LNCAP (cell line): ENCODE results near the gene CDKAL1.

Experiments
- TF ChIP-seq, protein P1 (sequence below): fragments of 450-650 bp; IDR thresholded peaks from 2 replicates; pipeline ENCODE4 v1.5.1; 2017; ENCODE audit warnings: mild to moderate bottlenecking

CDKAL1 gene

GRCh38 chr6:20719980-20720379 lies 185.7 kb downstream of the CDKAL1 start:
- TF ChIP-seq, protein P1, sequence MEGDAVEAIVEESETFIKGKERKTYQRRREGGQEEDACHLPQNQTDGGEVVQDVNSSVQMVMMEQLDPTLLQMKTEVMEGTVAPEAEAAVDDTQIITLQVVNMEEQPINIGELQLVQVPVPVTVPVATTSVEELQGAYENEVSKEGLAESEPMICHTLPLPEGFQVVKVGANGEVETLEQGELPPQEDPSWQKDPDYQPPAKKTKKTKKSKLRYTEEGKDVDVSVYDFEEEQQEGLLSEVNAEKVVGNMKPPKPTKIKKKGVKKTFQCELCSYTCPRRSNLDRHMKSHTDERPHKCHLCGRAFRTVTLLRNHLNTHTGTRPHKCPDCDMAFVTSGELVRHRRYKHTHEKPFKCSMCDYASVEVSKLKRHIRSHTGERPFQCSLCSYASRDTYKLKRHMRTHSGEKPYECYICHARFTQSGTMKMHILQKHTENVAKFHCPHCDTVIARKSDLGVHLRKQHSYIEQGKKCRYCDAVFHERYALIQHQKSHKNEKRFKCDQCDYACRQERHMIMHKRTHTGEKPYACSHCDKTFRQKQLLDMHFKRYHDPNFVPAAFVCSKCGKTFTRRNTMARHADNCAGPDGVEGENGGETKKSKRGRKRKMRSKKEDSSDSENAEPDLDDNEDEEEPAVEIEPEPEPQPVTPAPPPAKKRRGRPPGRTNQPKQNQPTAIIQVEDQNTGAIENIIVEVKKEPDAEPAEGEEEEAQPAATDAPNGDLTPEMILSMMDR: no peak

- TF ChIP-seq, protein P1: no peak
These were observed 188.2 kb downstream of the CDKAL1 start for GRCh38 chr6:20722455-20722854.

DNA sequence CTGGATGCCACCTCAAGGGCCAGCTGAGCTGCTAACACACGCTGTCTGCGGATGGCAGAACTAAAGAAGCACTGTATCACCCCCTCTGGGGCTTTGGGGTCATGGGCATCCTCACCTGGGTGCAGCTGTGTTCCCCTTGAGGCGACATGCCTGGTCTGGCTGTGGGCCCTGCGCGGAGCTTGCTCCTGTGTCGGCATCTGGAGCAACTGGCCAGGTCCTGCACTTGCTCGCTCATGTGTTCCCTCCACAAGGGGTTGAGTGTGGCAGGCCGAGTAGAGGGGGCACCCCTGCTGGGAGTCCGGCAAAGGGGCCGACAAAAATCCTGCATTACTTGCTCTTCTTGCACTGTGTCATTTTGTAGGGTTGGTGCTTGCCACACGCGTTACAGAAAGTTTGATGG lies 189.0 kb downstream of the CDKAL1 start:
- TF ChIP-seq, protein P1: no peak

GRCh38 chr6:20724443-20725190 lies 190.4 kb downstream of the CDKAL1 start:
- TF ChIP-seq, protein P1: no peak

GRCh38 chr6:20729086-20729485 lies 194.8 kb downstream of the CDKAL1 start:
- TF ChIP-seq, protein P1: no peak

GRCh38 chr6:20732896-20733295 lies 198.6 kb downstream of the CDKAL1 start:
- TF ChIP-seq, protein P1: no peak

DNA sequence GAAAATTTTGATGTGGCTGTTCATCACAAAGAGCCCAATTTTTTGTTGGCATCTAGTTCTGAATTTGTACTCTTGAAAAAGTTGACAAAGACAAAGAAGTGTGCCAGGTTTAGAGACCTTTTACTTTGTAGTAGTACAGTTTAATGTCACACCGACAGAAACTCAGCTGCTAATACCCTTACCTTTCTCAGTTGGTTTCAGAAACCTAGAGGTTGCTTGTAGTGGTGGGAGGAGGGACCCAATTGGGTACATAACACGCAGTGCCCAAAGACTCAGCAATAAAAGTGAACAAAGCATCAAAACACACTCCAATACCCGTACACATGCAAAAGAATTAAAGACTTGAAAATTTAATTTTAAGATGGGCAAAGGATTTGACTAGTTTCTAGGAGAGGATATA lies 203.7 kb downstream of the CDKAL1 start:
- TF ChIP-seq, protein P1: no peak

GRCh38 chr6:20740088-20740487 lies 205.8 kb downstream of the CDKAL1 start:
- TF ChIP-seq, protein P1: no peak
